ENCODE data around the gene ACTN1.

ACTN1 gene

GRCh38 chr14:68891851-68892660, 87.0 kb downstream of the ACTN1 start:
- no peak for DNase-seq (ENCODE audit: low read depth in 2 of 2)

- DNase-seq (ENCODE audit: low read depth in 2 of 2), result no peak
Measured at GRCh38 chr14:68890173-68890931, 88.8 kb downstream of the ACTN1 start.

- no peak for DNase-seq (ENCODE audit: low read depth in 2 of 2)
Measured at GRCh38 chr14:68888883-68889282, 90.2 kb downstream of the ACTN1 start.

- no peak for DNase-seq (ENCODE audit: low read depth in 2 of 2)
Measured at GRCh38 chr14:68888025-68888850, 90.9 kb downstream of the ACTN1 start.

- DNase-seq (ENCODE audit: low read depth in 2 of 2), result no peak
Measured at GRCh38 chr14:68886109-68886434, 93.0 kb downstream of the ACTN1 start.

- no peak for DNase-seq (ENCODE audit: low read depth in 2 of 2)
Measured at GRCh38 chr14:68885226-68886108, 93.6 kb downstream of the ACTN1 start.

- DNase-seq (ENCODE audit: low read depth in 2 of 2), result no peak
Measured at GRCh38 chr14:68884031-68885030, 94.8 kb downstream of the ACTN1 start.

- DNase-seq (ENCODE audit: low read depth in 2 of 2), result no peak
Measured at GRCh38 chr14:68882235-68882634, 96.9 kb downstream of the ACTN1 start.

- DNase-seq (ENCODE audit: low read depth in 2 of 2), result no peak
Measured at GRCh38 chr14:68881396-68881795, 97.7 kb downstream of the ACTN1 start.

GRCh38 chr14:68880581-68881105, 98.5 kb downstream of the ACTN1 start:
- DNase-seq (ENCODE audit: low read depth in 2 of 2), result no peak

- DNase-seq (ENCODE audit: low read depth in 2 of 2), result no peak
Measured at GRCh38 chr14:68879841-68880575, 99.1 kb downstream of the ACTN1 start.

GRCh38 chr14:68879321-68879781, 99.8 kb downstream of the ACTN1 start:
- DNase-seq (ENCODE audit: low read depth in 2 of 2), result no peak

GRCh38 chr14:68878908-68879307, 100.2 kb downstream of the ACTN1 start:
- DNase-seq (ENCODE audit: low read depth in 2 of 2), result no peak

- no peak for DNase-seq (ENCODE audit: low read depth in 2 of 2)
Measured at GRCh38 chr14:68877993-68878575, 101.0 kb downstream of the ACTN1 start.

GRCh38 chr14:68876976-68877375, 102.1 kb downstream of the ACTN1 start:
- DNase-seq (ENCODE audit: low read depth in 2 of 2), result no peak

- no peak for DNase-seq (ENCODE audit: low read depth in 2 of 2)
Measured at GRCh38 chr14:68874746-68875155, 104.4 kb downstream of the ACTN1 start.

GRCh38 chr14:68873376-68873775, 105.7 kb downstream of the ACTN1 start:
- no peak for DNase-seq (ENCODE audit: low read depth in 2 of 2)

GRCh38 chr14:68871392-68871791, 107.7 kb downstream of the ACTN1 start:
- DNase-seq (ENCODE audit: low read depth in 2 of 2), result no peak
